K562 (cell line): ENCODE data around the gene PPM1D. TPM values are rescaled to one million over a fixed set of nuclear protein-coding genes. Genes with fewer than 3 reads are reported as not detected.

Experiments
- CSDE1 ChIP-seq, 2 experiments: fragments of 450-650 bp; IDR thresholded peaks; 2 replicates each; pipeline ENCODE4 v1.6.1; 2016; ENCODE audit warnings: mild to moderate bottlenecking in 1 of 2
- DDX20 ChIP-seq: fragments of 450-650 bp; IDR thresholded peaks from 2 replicates; pipeline ENCODE4 v1.6.1; 2016; ENCODE audit warnings: missing genetic modification characterization, low read depth, mild to moderate bottlenecking, missing compliant biosample characterization, moderate library complexity
- ELF1 ChIP-seq: fragments of 200-800 bp; sonication (Bioruptor generic); IDR thresholded peaks from 2 replicates; pipeline ENCODE4 v1.6.1; 2016; ENCODE audit warnings: missing genetic modification characterization, missing compliant biosample characterization
- FOXJ2 ChIP-seq: fragments of 200-800 bp; sonication (Bioruptor generic); IDR thresholded peaks from 2 replicates; pipeline ENCODE4 v1.6.1; 2016; ENCODE audit warnings: missing genetic modification characterization, missing compliant biosample characterization
- HINFP ChIP-seq: fragments of 450-650 bp; conservative IDR thresholded peaks from 2 replicates; pipeline ENCODE4 v1.6.1; 2016; ENCODE audit warnings: missing genetic modification characterization, low read depth, mild to moderate bottlenecking, control low read depth, missing compliant biosample characterization
- HMG20A ChIP-seq: fragments of 450-650 bp; formaldehyde crosslinking; conservative IDR thresholded peaks from 2 replicates; pipeline ENCODE4 v1.4.0; 2020; ENCODE audit warnings: mild to moderate bottlenecking, mixed read lengths
- ILF3 ChIP-seq: fragments of 450-650 bp; IDR thresholded peaks from 2 replicates; pipeline ENCODE4 v1.6.1; 2018; ENCODE audit warnings: antibody characterized with exemption, mild to moderate bottlenecking, moderate library complexity, borderline replicate concordance
- KDM5B ChIP-seq: fragments of 200-600 bp; sonication (generic); IDR thresholded peaks from 2 replicates; pipeline ENCODE4 v1.6.1; 2012; ENCODE audit warnings: low read depth, mild to moderate bottlenecking, moderate library complexity, low read length, control low read depth, inconsistent platforms; ENCODE audit not compliant: insufficient replicate concordance
- NFE2 ChIP-seq: IDR thresholded peaks from 2 replicates; pipeline ENCODE4 v1.6.1; 2014; ENCODE audit warnings: antibody characterized with exemption, low read depth
- NKRF ChIP-seq: fragments of 450-650 bp; IDR thresholded peaks from 2 replicates; pipeline ENCODE4 v1.6.1; 2016; ENCODE audit warnings: borderline replicate concordance
- PHF8 ChIP-seq: fragments of 200-600 bp; sonication (generic); IDR thresholded peaks from 2 replicates; pipeline ENCODE4 v1.6.1; 2012; ENCODE audit warnings: mixed run types, mild to moderate bottlenecking, inconsistent platforms, low read length, moderate library complexity, borderline replicate concordance
- SMARCA4 ChIP-seq: fragments of 450-650 bp; IDR thresholded peaks from 2 replicates; pipeline ENCODE4 v1.6.1; 2016
- STAT6 ChIP-seq: sonication (generic); formaldehyde crosslinking; IDR thresholded peaks from 2 replicates; pipeline ENCODE4 v1.8.1; 2023; ENCODE audit warnings: mild to moderate bottlenecking, missing genetic modification reagents
- TEAD2 ChIP-seq: fragments of 450-650 bp; IDR thresholded peaks from 2 replicates; pipeline ENCODE4 v1.6.1; 2016; ENCODE audit warnings: missing genetic modification characterization, control low read depth, missing compliant biosample characterization
- TGIF2 ChIP-seq: sonication (generic); formaldehyde crosslinking; IDR thresholded peaks from 2 replicates; pipeline ENCODE4 v1.8.1; 2022; ENCODE audit warnings: mild to moderate bottlenecking, missing genetic modification reagents, moderate library complexity
- ZBTB11 ChIP-seq, 3 experiments: fragments of 200-800 bp in 1 of 3; fragments of 250-450 bp in 1 of 3; fragments of 450-650 bp in 1 of 3; sonication (Bioruptor Pico) in 1 of 3; sonication (Bioruptor generic) in 1 of 3; formaldehyde crosslinking in 1 of 3; IDR thresholded peaks; 2 replicates each; pipeline versions ENCODE4 v1.6.1 to v1.8.0; 2016 to 2022; ENCODE audit warnings: mild to moderate bottlenecking in 2 of 3, missing genetic modification characterization in 2 of 3, missing compliant biosample characterization in 1 of 3, moderate library complexity in 1 of 3
- ZNF175 ChIP-seq: fragments of 200-800 bp; sonication (Bioruptor generic); IDR thresholded peaks from 2 replicates; pipeline ENCODE4 v1.6.1; 2016; ENCODE audit warnings: low read depth, mild to moderate bottlenecking, missing genetic modification characterization, missing compliant biosample characterization
- ZNF507 ChIP-seq: conservative IDR thresholded peaks from 2 replicates; pipeline ENCODE4 v1.6.1; 2017; ENCODE audit warnings: missing genetic modification characterization, missing compliant biosample characterization
- ZNF583 ChIP-seq: fragments of 250-450 bp; sonication (Bioruptor Pico); IDR thresholded peaks from 2 replicates; pipeline ENCODE4 v1.4.0; 2020
- polyA plus RNA-seq, 8 experiments: library from polyadenylated mRNA; depleted of rRNA in 4 of 8; stranded (reverse) in 5 of 8; unstranded in 3 of 8; fragments of >200 nt; fragmentation: Nextera tagmentation in 2 of 8; fragmentation: Illumina TruSeq in 1 of 8; extraction: Ambion mirVana in 2 of 8; extraction: Trizol in 1 of 8; gene quantifications; 2 replicates each; pipeline versions ENCODE4 v1.2.1 to v1.2.3, GENCODE V29; 2011 to 2014; ENCODE audit warnings: inconsistent platforms in 1 of 8, missing spikeins in 1 of 8
- total RNA-seq, 7 experiments: library from RNA; depleted of rRNA in 6 of 7; stranded (reverse); fragments of >200 nt in 6 of 7; fragmentation: Illumina TruSeq in 2 of 7; extraction: Trizol in 2 of 7; gene quantifications; 2 replicates each; pipeline versions ENCODE4 v1.2.1 to v1.2.3, GENCODE V29; 2011 to 2021; ENCODE audit warnings: low replicate concordance in 1 of 7

The PPM1D gene
- total and polyA plus RNA-seq, 9 of the 15 experiments (the other 6 are each of a cell fraction or from before 2014, with no cell fraction given): 2.1 to 19.0 (median 7.8) TPM

- TF ChIP-seq HINFP (tag) (no peak), ZBTB11 (CRISPR knock-in tag; IDR thresholded peaks at IDR 0.05) (no peak; a peak in 1 of 6 replicates), HMG20A (no peak), CSDE1 (IDR thresholded peaks at IDR 0.05) (no peak), ILF3 (no peak), ZNF583 (CRISPR knock-in tag) (0 out of 2 replicates have a peak, but pooled peaks have one; percentile 23), FOXJ2 (tag) (no peak), PHF8 (no peak), DDX20 (no peak), NKRF (no peak), ELF1 (tag) (no peak), TGIF2 (CRISPR knock-in tag) (no peak), TEAD2 (no peak), STAT6 (CRISPR knock-in tag) (0 out of 2 replicates have a peak, but pooled peaks have one; percentile 43), ZNF507 (no peak), ZNF175 (CRISPR knock-in tag) (0 out of 2 replicates have a peak, but pooled peaks have one; percentile 67), KDM5B (no peak), NFE2 (no peak), SMARCA4 (no peak)
Observed at GRCh38 chr17:60599220-60599619, 773 bp upstream of the PPM1D start (continued).
